T-helper 9 cell (primary cell): ENCODE results near the gene CUTC.
"Not testable (repeated sequence)": the region's sequence is repeated elsewhere in the genome, so short reads cannot be mapped to it uniquely, and the experiment has no call there.

Source experiments
- DNase-seq: peaks from one replicate; pipeline ENCODE4 v3.0.0-alpha.2; 2020

Gene CUTC

GRCh38 chr10:99743841-99744240, 11.8 kb downstream of the CUTC start:
- DNase-seq: no peak

DNA sequence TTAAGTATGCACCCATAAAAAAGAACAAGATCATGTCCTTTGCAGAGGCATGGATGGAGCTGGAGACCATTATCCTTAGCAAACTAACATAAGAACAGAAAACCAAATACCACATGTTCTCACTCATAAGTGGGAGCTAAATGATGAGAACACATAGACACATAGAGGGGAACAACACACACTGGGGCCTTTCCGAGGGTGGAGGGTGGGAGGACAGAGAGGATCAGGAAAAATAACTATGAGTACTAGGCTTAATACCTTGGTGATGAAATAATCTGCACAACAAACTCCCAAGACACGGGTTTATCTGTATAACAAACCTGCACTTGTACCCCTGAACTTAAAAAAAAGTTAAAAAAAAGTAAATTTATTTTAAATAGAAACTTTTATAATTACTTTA, 14.1 kb downstream of the CUTC start:
- DNase-seq: not testable (repeated sequence)

- no peak for DNase-seq
Observed at GRCh38 chr10:99748823-99749451, 16.9 kb downstream of the CUTC start.

DNA sequence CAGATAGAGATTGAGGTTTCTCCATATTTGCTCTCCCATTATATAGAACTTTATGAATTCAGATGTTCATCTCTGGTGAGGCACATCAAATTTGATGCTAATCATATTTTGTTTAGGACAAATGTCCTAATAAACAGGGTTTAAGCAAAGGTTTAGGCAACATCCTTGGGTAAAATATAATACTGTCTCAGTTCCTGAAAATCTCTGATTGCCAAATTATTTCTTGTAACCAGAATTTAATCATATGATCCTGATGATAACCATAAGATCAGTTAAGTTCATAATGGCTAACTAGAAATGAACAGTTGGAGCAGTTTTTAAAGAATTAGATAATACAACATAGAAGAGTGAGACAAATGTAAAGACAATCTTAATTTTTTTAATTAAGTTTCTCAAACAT, 18.6 kb downstream of the CUTC start:
- DNase-seq: no peak

DNA sequence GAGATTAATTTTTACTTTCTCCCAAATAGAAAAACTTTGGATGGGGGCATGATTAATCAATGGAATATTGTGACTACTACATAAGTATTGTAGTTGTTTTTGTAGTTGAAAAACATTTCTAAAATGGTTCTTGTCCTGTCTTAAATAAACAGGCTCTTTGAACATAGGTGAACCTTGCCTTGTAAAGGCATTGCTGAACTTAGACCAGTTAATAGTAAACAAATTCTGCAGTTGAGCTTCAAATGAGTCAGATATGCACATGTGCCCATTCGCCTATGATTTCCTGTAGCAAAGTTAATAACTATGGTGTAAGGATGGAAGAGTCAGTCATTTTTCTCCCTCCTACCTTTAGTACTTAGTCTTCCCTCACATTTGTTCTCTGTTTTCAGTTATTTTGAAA, 22.6 kb downstream of the CUTC start:
- no peak for DNase-seq

GRCh38 chr10:99756159-99756558, 24.1 kb downstream of the CUTC start:
- DNase-seq: no peak

DNA sequence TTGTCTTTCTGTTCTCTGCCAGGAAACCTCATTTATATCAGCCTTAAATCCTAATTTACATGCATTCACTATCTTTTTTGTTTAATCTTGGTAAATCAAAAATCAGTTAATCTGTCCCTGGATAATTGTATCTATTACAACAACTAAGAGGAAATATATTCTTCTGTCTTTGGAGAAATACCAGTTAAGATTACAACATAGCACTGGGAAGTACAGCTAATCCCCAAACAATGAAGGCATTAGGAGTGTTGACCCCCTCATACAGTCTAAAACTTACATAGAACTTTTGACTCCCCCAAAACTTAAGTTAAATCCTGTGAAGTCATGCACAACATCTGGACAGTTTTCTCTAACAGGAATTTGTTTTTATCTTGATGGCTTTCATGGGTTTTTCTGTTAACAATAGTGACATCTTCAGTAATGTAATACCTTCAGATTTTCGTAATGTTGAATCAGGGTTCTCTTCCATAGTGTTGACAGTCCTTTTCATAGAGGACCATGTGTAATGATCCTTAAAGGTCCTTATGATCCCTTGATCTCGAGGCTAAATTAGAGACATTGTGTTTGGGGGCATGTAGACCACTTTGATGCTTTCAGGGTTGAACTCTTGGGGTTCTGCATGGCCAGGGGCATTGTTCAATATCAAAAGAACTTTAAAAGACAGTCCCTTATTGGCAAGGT, 26.3 kb downstream of the CUTC start:
- no peak for DNase-seq

- DNase-seq: no peak
Observed at GRCh38 chr10:99760321-99760720, 28.3 kb downstream of the CUTC start.

DNA sequence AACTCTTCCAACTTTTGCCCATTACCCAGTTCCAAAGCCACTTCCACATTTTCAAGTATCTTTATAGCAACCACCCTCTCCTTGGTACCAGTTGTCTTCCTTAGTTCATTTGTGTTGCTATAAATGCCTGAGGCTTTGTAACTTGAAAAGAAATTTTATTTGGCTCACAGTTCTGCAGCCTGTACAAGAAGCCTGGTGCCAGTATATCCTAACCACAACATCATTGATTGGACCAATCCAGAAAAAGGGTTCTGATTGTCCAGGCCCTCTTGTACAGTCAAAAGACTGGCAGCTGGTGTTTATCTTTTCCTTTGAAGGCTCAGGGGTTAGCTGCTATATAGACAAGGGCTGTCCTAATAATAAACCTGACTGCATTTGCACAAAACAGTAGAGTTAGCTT, 29.3 kb downstream of the CUTC start:
- no peak for DNase-seq

- no peak for DNase-seq
Observed at GRCh38 chr10:99765672-99766301, 33.8 kb downstream of the CUTC start.

DNA sequence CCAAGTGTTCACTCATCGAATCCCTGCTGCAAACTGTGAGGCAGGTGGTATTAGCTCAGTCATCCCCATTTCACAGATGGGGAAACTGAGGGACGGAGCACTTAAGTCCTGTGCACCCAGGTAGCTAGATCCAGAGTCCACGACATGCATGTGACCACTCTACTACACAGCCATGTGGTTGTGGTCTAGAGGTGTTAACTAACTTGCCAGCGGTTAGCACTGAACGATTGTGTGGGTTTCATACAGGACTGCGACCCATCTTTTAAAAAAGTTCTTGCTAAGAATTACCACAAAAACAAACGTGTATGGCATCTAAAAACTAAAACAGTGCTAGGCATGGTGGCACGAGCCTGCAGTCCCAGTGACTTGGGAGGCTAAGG, 34.3 kb downstream of the CUTC start:
- DNase-seq: no peak

- DNase-seq: no peak
Observed at GRCh38 chr10:99767901-99768300, 35.9 kb downstream of the CUTC start.

DNA sequence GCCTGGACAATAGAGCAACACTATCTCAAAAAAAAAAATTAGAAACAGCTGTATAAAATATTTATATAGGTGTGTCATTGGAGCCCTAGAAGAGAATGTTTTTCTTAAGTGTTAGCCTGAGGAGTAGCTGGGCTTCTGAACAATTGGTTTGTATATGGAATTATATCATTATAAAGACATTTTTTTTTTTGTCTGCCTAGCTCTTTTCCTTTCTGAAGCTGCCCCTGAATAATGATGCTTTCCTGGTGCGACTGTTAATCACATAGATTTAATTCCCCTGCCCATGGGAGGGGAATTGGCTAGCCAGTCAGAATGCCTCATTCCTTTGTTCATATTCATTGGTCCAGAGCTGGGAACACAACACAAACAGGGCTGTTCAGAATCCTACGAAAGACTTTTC, 36.5 kb downstream of the CUTC start:
- no peak for DNase-seq

- DNase-seq: no peak
Observed at GRCh38 chr10:99769706-99770105, 37.7 kb downstream of the CUTC start.

DNA sequence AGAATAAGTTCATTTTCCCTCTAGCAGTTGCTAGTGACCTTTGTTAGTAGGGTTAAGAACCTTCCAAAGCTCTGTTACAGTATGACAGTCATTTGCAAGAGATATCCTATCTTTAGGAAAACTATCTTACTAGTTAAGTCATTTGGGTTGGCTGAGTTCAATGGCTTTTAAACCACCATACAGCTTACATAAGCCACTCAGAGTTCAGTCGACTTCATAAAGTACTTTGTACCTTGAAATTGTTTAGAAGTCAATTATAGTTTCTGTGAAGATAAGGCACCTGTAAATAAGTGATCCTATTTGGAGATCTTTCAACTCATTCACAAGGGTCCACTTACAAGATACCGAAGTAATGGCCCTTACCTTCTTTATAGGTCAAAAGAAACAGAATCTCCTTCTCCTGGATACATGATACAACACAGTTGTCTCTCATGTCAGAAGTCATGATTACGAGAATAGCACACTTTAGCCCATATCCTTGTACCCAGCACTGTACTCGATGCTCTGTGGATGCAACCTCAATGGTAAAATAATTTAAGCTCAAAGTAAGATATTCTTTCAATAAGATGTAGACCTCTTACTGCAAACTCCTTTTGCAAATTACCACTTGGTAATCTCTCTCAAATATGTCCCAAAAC, 38.5 kb downstream of the CUTC start:
- DNase-seq: no peak

DNA sequence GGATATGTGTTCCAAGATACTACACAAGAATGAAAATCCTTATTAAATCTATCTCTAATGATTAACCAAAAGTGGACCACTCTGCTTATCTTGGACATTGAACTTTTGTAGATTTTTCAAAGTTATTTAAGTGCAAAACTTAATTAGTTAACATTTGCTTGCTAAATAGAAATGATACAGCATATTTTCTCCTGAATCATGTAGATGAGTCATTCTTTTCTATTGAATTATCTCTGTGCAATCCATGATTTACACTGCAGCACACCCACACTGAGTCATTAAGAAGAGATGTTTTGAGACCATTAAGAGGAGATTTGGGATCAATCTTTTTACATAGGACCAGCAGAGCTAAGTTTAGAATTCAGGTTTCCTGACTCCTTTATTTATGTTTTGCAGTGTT, 43.8 kb downstream of the CUTC start:
- DNase-seq: no peak

DNA sequence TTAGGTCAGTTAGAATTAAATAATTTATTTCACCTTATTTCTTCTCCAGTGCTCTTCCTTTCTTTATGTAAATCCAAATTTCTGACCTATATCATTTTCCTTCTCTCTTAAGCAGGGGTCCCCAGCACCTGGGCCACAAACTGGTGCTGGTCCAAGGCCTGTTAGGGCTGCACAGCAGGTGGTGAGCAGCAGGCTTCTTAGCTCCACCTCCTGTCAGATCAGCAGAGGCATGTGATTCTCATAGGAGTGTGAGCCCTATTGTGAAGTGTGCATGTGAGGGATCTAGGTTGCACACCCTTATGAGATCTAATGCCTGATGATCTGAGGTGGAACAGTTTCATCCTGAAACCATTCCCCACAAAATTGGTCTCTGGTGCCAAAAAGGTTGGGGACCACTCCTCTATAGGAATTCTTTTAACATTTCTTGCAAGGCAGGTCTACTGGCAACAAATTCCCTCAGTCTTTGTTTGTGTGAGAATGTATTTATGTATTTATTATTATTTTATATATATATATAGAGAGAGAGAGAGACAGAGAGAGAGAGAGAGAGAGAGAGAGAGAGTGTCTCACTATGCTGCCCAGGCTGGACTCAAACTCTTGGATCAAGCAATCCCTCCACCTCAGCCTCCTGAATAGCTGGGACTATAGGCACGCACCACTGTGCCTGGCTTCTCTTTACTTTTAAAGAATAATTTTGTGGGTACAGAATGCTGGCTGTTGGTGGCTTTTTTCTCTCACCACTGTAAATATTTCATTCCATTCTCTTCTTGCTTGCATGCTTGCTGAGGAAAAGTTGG, 46.1 kb downstream of the CUTC start:
- DNase-seq: no peak

DNA sequence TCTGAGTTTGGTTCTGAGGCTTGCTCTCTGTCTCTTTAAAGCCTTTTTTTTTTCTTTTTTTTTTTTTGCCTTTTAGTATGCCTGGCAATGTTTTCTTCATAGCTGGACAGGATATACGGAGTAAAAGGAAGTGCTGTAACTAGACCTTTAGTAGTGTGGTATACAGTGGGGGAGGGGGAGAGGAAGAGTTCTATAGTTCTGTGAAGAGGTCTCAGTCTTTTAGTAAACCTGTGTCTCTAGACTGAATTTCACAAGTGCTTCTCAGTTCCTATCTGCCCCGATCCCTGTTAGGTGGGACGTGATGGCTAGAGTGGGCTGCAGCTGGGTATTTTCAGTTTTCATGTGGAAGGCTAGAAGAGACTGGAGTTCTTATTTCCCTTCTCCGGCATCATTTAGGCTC, 47.3 kb downstream of the CUTC start:
- no peak for DNase-seq

- no peak for DNase-seq
Observed at GRCh38 chr10:99781734-99782429, 49.8 kb downstream of the CUTC start.

DNA sequence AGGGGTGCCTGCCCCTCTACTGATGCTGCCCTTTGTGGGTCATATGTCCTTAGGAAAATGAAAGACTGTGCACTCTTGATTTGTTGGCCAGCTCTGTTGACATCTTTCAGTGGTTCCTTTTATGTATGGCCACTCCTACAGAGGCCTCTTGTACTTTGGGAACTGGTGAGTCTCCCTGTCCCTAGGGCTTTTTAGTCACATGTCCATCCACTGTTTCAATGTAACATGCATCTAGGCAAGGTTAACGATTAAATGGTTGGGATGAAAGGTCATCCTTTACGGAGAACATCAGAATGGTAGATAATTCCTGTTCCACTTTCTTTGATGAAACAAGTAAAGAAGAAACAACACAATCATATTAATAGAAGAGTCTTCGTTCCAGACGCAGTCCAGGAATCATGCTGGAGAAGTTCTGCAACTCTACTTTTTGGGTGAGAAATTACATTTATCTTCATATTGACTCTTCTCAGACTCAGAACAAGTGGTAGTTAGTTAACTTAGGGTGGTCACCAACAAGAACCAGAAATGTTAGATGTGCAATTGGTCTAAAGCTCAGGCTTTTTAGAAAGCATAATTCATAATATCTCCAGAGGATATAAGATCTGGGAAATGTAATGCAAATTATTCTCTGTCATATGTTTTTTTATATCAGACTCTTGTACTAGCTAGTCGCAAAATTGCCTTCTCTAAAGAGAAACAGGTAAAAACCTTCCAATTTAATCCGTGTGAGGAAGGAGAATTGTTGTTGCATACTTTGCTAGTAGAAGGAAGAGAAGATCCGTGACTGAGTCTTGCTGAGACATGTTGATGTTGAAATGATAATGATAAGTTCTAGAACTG, 50.6 kb downstream of the CUTC start, which contains the start of gene ABCC2:
Gene ABCC2, plus strand, starts transcription at position 194 of the 840 bp plus-strand sequence. Its CDS starts 205 bp downstream, at position 399.
- no peak for DNase-seq

DNA sequence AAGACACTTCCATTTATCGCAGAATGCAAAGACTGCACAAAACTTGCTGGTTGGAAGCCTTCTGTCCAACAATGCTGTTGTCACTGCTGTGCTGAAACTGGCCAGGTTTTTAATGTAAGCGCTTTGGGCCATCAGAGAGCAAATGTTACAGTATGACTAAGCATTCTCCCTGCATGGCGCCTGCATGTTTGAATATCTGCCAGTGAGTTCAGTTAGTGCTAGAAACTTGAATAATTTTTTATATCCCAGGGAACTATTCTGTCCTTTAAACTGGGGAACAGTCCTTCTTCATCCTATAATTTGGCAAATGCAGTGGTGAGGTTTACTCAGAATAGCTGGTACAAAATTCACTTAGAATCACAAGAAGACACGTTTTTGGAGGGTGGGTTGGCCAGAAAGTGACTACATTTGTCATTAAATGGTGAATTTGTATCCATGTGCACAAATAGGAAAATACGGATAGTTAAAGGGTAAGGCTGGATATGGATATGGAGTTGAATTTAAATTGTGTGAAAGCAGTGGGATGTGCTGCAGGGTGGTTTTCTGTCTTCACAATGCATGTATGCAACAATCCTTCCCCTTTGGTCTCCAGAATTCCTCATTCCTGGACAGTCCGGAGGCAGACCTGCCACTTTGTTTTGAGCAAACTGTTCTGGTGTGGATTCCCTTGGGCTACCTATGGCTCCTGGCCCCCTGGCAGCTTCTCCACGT, 52.1 kb downstream of the CUTC start:
- DNase-seq: no peak
